Right lung (tissue), 5 donors: ENCODE measurements around the gene PPDPF. TPM values are rescaled to one million over a fixed set of nuclear protein-coding genes. Genes with fewer than 3 reads are reported as not detected.
"Not testable (repeated sequence)": the region's sequence is repeated elsewhere in the genome, so short reads cannot be mapped to it uniquely, and the experiment has no call there.

Experiments used
- DNase-seq, 2 donors: peaks; one replicate each; pipeline ENCODE4 v3.0.0-alpha.2; 2013
- polyA plus RNA-seq, 5 donors: library from polyadenylated mRNA; unstranded; fragments of 120-200 nt; gene quantifications; one replicate each; pipeline versions ENCODE4 v1.2.1 to v1.2.3, GENCODE V29; 2013; ENCODE audit warnings: inconsistent platforms in 1 of 5, low replicate concordance in 1 of 5; ENCODE audit not compliant: insufficient read length in 5 of 5, insufficient read depth in 1 of 5

Gene PPDPF
- polyA plus RNA-seq, 5 donors: 140 to 601 (median 282) TPM

DNA sequence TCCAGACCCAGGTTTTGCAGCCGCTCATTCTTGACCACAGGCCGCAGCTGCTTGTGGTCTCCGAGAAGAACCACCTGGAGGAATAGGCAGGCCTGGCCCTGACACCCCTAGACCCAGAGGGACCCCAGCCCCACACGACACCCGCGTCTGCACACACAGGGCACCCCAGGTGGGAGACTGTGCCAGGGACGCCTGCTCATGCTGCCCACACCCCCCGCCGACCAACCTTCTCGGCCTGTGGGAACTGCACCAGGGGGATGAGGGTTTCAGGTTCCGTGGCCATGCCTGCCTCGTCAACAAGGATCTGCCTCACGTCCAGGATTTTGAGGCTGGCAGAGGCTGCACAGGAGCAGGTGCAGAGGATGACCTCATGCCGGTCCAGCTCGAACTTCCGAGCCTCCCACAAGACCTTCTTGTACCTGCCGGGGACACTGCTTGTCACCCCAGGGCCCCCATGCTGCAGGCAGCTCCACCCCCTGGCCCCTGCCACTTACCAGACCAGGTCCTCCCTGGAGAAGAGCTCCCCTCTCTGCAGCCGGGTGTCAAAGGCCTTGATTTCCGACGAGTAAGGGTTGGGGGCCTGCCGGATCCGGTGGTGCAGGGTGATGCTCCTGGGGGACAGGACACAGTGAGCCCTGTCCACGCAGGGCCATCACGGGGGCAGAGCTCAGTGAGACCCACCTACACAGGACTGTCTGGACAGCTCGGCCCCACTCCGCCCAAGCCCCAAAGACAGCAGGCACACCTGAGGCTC, 40.5 kb downstream of the PPDPF start:
- DNase-seq: no peak

GRCh38 chr20:63561624-63562396, 41.2 kb downstream of the PPDPF start:
- no peak for DNase-seq

- no peak for DNase-seq
Observed at GRCh38 chr20:63562461-63563224, 42.1 kb downstream of the PPDPF start.

DNA sequence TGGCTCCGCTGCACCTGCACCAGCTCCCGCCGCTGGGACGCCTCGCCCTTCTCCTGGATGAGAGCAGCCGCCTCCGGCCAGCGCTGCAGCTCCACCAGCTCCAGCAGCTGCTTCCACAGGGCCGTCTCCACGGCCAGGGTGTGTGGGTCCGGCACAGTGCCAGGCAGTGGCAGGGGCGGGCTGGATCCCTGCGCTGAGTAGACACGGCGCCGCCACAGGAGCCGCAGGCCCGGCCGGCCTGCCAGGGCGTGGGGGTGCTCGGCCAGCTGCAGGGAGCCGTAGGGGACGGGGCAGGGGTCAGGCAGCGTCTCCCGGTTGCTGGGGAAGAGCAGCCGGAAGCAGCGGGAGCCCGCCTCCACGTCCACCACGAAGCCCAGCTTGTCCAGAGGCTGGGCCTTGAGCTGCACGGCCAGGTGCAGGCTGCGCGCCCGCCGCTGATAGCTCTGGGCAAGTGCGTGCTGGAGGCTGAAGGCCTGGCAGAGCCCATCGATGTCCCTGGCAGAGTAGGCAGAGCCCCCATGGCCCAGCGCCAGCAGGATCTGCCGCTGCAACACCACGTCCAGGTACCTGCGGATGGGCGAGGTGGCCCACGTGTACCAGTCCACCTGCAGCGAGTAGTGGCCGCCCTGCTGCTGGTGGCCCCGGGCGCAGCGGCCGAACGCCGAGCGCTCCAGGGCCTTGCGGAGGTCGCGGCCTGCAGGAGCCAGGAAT, 42.8 kb downstream of the PPDPF start:
- DNase-seq: no peak

- no peak for DNase-seq
Observed at GRCh38 chr20:63564036-63564810, 43.7 kb downstream of the PPDPF start.

- DNase-seq: no peak
Observed at GRCh38 chr20:63565021-63565698, 44.6 kb downstream of the PPDPF start.

DNA sequence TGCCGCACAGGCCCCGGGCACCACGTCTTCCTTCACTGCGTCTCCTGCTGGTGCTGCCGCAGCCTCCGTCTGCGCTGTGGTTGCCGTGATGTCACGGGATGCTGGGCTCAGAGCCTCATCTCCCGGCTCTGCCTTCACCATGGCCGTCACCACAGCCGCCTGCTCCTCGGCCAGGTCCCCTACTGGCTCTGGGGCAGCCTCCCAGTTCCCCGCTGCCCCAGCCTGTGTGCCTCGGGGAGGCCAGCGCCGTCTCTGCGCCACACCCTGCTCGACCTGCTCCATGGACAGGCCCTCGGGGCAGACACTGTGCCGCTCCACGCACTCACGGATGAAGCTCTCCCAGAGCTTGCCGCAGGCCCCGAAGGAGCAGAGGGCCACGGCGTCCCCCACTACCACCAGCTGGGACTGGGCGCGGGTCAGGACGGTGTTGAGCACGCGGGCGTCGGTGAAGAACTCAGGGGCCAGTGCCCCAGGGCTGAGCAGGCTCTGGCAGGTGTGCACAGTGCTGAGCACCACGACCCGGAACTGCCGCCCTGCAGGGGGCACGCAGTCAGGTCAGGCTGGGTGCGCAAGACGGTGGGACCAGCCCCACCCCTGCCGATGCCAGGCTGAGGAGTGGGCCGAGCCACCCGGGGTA, 45.3 kb downstream of the PPDPF start:
- no peak for DNase-seq

DNA sequence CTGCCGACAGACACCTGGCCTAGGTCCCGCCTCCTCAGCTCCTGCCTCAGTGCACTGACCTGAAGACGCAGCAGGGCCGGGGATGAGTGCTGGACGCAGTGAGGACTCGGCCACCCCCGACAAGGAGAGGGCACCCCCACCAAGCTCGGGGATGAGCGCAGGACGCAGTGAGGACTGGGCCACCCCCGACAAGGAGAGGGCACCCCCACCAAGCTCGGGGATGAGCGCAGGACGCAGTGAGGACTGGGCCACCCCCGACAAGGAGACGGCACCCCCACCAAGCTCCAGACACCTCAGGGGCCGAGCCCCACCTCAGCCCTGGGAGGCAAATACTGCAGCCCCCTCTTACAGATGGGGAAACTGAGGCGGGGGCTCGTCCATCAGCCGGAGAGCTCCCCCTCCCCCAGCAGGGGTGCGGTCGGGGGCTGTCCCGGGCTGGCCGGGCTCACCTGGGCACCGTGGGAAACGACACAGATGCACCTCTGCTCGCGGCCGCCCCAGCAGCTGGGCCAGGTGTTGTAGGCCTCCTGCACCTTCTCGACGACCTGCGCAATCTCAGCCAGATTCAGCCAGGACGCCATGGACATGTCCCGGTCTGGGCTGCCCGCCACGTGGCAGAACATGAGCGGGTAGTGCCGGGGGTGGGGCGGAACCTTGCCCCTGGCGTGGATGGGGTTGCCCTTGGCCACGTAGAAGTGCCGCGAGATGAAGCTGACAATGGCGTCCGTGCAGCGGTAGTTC, 46.0 kb downstream of the PPDPF start:
- DNase-seq: no peak

DNA sequence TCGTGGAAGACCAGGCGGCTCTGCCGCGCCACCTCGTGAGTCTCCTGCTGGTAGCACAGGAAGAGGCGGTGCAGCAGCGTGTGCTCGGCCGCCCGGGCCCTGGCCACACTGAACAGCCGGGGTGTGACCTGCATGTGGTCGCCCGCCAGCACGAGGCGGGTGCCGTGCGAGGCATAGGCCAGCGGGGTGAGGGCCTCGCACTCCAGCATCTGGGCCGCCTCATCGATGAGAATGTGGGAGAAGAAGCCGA, 46.5 kb downstream of the PPDPF start:
- no peak for DNase-seq

- DNase-seq: no peak
Observed at GRCh38 chr20:63567386-63568169, 47.0 kb downstream of the PPDPF start.

DNA sequence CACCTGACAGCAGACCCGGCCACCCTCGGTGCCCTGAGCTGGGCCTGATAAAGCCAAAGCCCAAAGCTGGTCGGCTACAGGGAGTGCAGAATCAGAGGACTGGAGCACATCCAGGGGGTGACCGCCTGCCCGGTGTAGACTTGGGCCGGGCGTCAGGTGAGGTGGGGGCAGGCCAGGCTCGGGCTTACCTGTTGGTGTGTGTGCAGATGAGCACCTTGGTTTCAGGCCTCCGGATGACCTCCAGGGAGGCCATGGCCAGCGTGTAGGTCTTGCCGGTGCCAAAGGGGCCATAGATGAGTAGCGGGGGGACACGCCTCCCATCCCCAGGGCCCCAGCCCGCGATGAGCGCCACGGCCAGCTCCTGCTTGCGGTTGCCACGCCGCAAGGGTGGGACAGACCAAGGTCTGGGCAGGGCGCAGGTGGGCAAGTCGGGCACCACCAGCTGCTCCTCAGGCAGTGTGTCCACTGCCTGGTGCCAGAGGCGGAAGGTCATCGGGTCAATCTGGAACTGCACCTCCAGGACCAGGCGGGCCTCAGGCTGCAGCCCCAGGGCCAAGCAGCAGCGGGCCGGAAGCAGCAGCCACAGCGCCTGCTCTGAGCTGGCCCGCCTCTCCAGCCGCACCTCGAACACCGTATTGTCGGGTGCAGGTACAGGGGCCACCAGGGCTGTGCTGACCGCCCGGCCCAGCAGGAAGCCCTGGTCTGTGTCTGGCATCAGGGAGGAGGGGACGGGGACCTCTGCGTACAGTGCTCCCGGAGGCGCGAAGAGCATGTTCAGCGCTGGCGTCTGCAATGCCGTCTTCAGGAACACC, 47.8 kb downstream of the PPDPF start:
- DNase-seq: no peak

- DNase-seq: no peak
Observed at GRCh38 chr20:63568986-63569949, 48.7 kb downstream of the PPDPF start.

DNA sequence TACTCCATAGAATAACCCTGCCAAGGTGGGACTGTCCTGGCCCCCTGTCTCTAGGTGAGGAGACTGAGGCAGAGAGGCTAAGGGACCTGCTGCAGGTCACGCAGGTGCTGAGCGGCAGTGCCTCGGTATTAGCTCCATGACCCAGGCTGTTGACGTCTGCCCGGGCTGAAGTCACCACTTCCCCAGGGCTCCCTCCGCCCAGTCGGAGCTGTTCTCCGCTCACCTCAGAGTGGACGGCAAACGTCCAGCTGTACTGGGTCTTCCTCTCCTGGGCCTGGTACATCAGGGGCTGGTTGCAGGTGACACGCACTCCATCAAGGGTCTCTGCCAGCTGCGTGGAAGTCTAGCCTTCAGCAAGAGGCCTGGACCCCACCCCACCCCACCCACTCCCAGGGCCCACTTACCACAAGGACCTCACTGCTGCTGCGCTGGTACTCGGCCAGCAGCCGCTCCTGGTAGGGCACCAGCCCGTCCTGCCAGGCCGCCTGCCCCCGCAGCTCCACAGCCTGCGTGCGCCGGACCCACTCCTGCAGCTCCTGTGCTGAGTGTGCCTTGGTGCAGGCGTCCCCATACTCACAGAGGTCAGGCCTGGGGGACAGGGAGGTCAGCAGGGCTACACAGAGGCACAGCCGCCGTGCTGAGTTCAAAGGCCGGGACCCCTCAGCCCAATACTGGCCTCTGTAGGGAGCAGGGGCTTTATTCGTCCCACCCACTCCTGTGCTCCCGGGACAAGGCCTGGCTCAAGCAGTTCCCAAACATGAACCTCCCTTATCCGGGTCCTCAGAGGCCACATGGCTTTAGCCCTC, 49.9 kb downstream of the PPDPF start:
- DNase-seq: no peak

DNA sequence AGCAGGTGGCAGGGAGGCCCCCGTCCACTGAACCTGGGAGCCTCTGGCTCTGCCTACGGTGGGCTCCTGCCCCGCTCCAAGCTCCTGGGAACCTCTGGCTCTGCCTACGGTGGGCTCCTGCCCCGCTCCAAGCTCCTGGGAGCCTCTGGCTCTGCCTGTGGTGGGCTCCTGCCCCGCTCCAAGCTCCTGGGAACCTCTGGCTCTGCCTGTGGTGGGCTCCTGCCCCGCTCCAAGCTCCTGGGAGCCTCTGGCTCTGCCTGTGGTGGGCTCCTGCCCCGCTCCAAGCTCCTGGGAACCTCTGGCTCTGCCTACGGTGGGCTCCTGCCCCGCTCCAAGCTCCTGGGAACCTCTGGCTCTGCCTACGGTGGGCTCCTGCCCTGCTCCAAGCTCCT, 50.5 kb downstream of the PPDPF start:
- not testable (repeated sequence) for DNase-seq
